GM12878 (cell line): ENCODE results near the gene AHNAK2. TPM values are rescaled to one million over a fixed set of nuclear protein-coding genes. Genes with fewer than 3 reads are reported as not detected.

Source experiments
- ATAC-seq: fragments of 200-7000 bp; cut with Tn5 transposase; 3 replicates; pipeline ENCODE4 v1.9.1; 2020; ENCODE audit warnings: mild to moderate bottlenecking, moderate library complexity
- BruUV-seq: library from RNA; stranded (reverse); fragments of 400-500 nt; replicated peaks from 2 replicates; lab custom pipeline; 2021; lab: Mats Ljungman, UMichigan
- CTCF ChIA-PET: fragments of 300-600 bp; sonication (Branson Sonifier 250); formaldehyde crosslinking; extraction: SDS; loops from one replicate; lab custom pipeline; 2021; ENCODE audit warnings: inconsistent platforms; lab: Yijun Ruan, JAX
- POLR2A ChIA-PET: fragments of 350-600 bp; formaldehyde crosslinking; extraction: SDS; loops from one replicate; lab custom pipeline; 2021; ENCODE audit warnings: inconsistent platforms; lab: Charles Lee
- RAD21 ChIA-PET: fragments of 300-600 bp; sonication (Branson Sonifier 250); formaldehyde crosslinking; loops from one replicate; lab custom pipeline; 2023; ENCODE audit warnings: antibody characterized with exemption; ENCODE audit not compliant: unreplicated experiment; lab: Charles Lee
- SMC1A ChIA-PET: fragments of 300-600 bp; sonication (Branson Sonifier 250); formaldehyde crosslinking; loops from one replicate; lab custom pipeline; 2023; ENCODE audit not compliant: unreplicated experiment, uncharacterized antibody; lab: Charles Lee
- DNase-seq: peaks from one replicate; pipeline ENCODE4 v3.0.0-alpha.2; 2011; ENCODE audit warnings: low read depth, low spot score
- FAIRE-seq: peaks from 3 replicates; lab custom pipeline; 2011; peaks lifted over from hg19 to GRCh38; lab: Jason Lieb, UNC
- H2AFZ ChIP-seq: 2 replicates; pipeline ENCODE4 v1.6.0; 2011; ENCODE audit warnings: low read depth, low read length, control low read depth; ENCODE audit not compliant: control insufficient read depth
- H3K27ac ChIP-seq: 2 replicates; pipeline ENCODE4 v1.5.1; 2011; ENCODE audit warnings: control low read depth; ENCODE audit not compliant: control insufficient read depth, insufficient read depth
- H3K27me3 ChIP-seq, 2 experiments: replicated peaks in 1 of 2; 2 replicates each; pipeline versions ENCODE4 v1.6.0 to v1.6.1; 2011; ENCODE audit warnings: low read length in 1 of 2; ENCODE audit not compliant: control insufficient read depth in 2 of 2, insufficient read depth in 2 of 2
- H3K36me3 ChIP-seq, 2 experiments: 2 replicates each; pipeline ENCODE4 v1.5.1; 2011; ENCODE audit warnings: low read length in 1 of 2; ENCODE audit not compliant: control insufficient read depth in 2 of 2, insufficient read depth in 2 of 2
- H3K4me1 ChIP-seq: 2 replicates; pipeline ENCODE4 v1.6.1; 2011; ENCODE audit warnings: mild to moderate bottlenecking, low read length, moderate library complexity, mixed read lengths; ENCODE audit not compliant: control insufficient read depth, insufficient read depth
- H3K4me2 ChIP-seq: 2 replicates; pipeline ENCODE4 v1.6.0; 2011; ENCODE audit warnings: control low read depth; ENCODE audit not compliant: control insufficient read depth, insufficient read depth
- H3K4me3 ChIP-seq: fragments of 200-600 bp; sonication (generic); 2 replicates; pipeline ENCODE4 v1.5.1; 2016
- H3K79me2 ChIP-seq: 2 replicates; pipeline ENCODE4 v1.6.0; 2011; ENCODE audit warnings: low read length; ENCODE audit not compliant: control insufficient read depth, insufficient read depth
- H3K9ac ChIP-seq: 2 replicates; pipeline ENCODE4 v1.8.0; 2011; ENCODE audit warnings: low read length, control low read depth, mixed read lengths; ENCODE audit not compliant: control insufficient read depth, insufficient read depth
- H3K9me3 ChIP-seq: replicated peaks from 3 replicates; pipeline ENCODE4 v1.5.1; 2011; ENCODE audit warnings: mild to moderate bottlenecking, low read length; ENCODE audit not compliant: control insufficient read depth, insufficient read depth
- H4K20me1 ChIP-seq: 2 replicates; pipeline ENCODE4 v1.6.0; 2011; ENCODE audit not compliant: control insufficient read depth, insufficient read depth
- ATF7 ChIP-seq: fragments of 450-650 bp; IDR thresholded peaks from 2 replicates; pipeline ENCODE4 v1.6.1; 2016; ENCODE audit warnings: low read depth, mild to moderate bottlenecking
- CEBPZ ChIP-seq: fragments of 150-350 bp; IDR thresholded peaks from 2 replicates; pipeline ENCODE4 v1.6.1; 2016; ENCODE audit warnings: low read depth, low read length
- CREB1 ChIP-seq: IDR thresholded peaks from 2 replicates; pipeline ENCODE4 v1.6.1; 2012; ENCODE audit warnings: low read depth, mild to moderate bottlenecking, inconsistent platforms
- JUND ChIP-seq: IDR thresholded peaks from 2 replicates; pipeline ENCODE4 v1.6.1; 2012; ENCODE audit warnings: low read depth, mild to moderate bottlenecking, low read length, improper control_type of control experiment, moderate library complexity
- MAX ChIP-seq: IDR thresholded peaks from 2 replicates; pipeline ENCODE4 v1.6.1; 2012; ENCODE audit warnings: low read depth, low read length, improper control_type of control experiment
- RELA ChIP-seq: fragments of 450-650 bp; IDR thresholded peaks from 2 replicates; pipeline ENCODE4 v1.8.0; 2014; ENCODE audit warnings: borderline replicate concordance; ENCODE audit not compliant: partially characterized antibody
- RUNX3 ChIP-seq: IDR thresholded peaks from 2 replicates; pipeline ENCODE4 v1.6.1; 2012; ENCODE audit warnings: low read length, inconsistent platforms
- WGBS: methylation state at CpG from one replicate; pipeline ENCODE4 v1.1.6; 2016; ENCODE audit warnings: low lambda C conversion rate; ENCODE audit not compliant: insufficient replicate concordance, insufficient coverage; ENCODE audit errors: missing lambda C conversion rate; 5-methylcytosine and 5-hydroxymethylcytosine counted together
- in situ Hi-C: fragments of 300-500 bp; cut with MboI; formaldehyde crosslinking; loops from 9 replicates; pipeline ENCODE4 v1.14.3; 2018; ENCODE audit warnings: mixed read lengths
- intact Hi-C: fragments of 100-400 bp; cut with micrococcal nuclease; formaldehyde crosslinking; loops from one replicate; pipeline ENCODE4 v1.14.2; 2022; ENCODE audit not compliant: unreplicated experiment
- polyA plus RNA-seq, 11 experiments: library from polyadenylated mRNA; depleted of rRNA in 4 of 11; unstranded in 6 of 11; stranded (reverse) in 5 of 11; fragments of >200 nt; fragmentation: Nextera tagmentation in 4 of 11; fragmentation: Illumina TruSeq in 1 of 11; extraction: Ambion mirVana in 4 of 11; extraction: Trizol in 1 of 11; gene quantifications; 1 replicate in 1 of 11; 2 replicates in 10 of 11; pipeline versions ENCODE4 v1.2.1 to v1.2.3, GENCODE V29; 2011 to 2016; ENCODE audit warnings: inconsistent platforms in 2 of 11, missing spikeins in 2 of 11, low read depth in 1 of 11
- total RNA-seq, 4 experiments: library from RNA; depleted of rRNA in 3 of 4; stranded (reverse); fragments of >200 nt in 3 of 4; fragmentation: Illumina TruSeq in 1 of 4; extraction: Trizol in 1 of 4; gene quantifications; 2 replicates each; pipeline versions ENCODE4 v1.2.1 to v1.2.3, GENCODE V29; 2013 to 2021

AHNAK2 gene
- total and polyA plus RNA-seq, 10 of the 15 experiments (the other 5 are each of a cell fraction or from before 2014, with no cell fraction given), result 0.03 to 0.10 TPM; not detected in 8

- ATAC-seq, result no peak
- Histone ChIP-seq H3K27ac (no peak overlapping the region; the same call in 1 of the 2 replicates), H2AFZ (no peak overlapping the region), H3K4me2 (no peak overlapping the region), H3K4me1 (peaks cover 48% of the 10 kb centered on the region), H3K27me3 (peaks cover 0 to 2% of the 10 kb centered on the region in 2 experiments; a peak in 2 of 4 replicates), H3K36me3 (no peaks in the 10 kb centered on the region), H3K4me3 (no peak overlapping the region), H3K79me2 (0 out of 2 replicates have a peak, but pooled peaks cover 2% of the 10 kb centered on the region), H3K9ac (no peak overlapping the region), H4K20me1 (no peaks in the 10 kb centered on the region), H3K9me3 (peaks cover 6% of the 10 kb centered on the region; the same call in 2 of the 3 replicates)
- in situ Hi-C loops, result no loop called here
- ChIA-PET RAD21 (no interaction called here), CTCF (interaction anchor here (0.9 to 1.7 kb wide), 5 partner anchors 10 to 51 kb away, joined by 3 to 6 read pairs (median 4); no protein-coding TSS in a partner anchor), SMC1A (no interaction called here), POLR2A (no interaction called here)
- no peak for TF ChIP-seq JUND
- TF ChIP-seq ATF7, result no peak
- TF ChIP-seq MAX, result no peak
- no peak for TF ChIP-seq RELA
- TF ChIP-seq CEBPZ, result no peak
- TF ChIP-seq RUNX3, result no peak
- TF ChIP-seq CREB1, result no peak
- FAIRE-seq, result no peak
- DNase-seq, result no peak
- 84% methylated on average over 4 of the region's 4 CpGs for WGBS
- BruUV-seq, result no TSS peak
- intact Hi-C loops, result no loop called here
These were observed 54.3 kb downstream of the AHNAK2 start for GRCh38 chr14:104923640-104924420.
